Testis (tissue), 3 donors: Measurements from ENCODE around the gene SMIM32. TPM values are rescaled to one million over a fixed set of nuclear protein-coding genes. Genes with fewer than 3 reads are reported as not detected.

Experiments
- DNase-seq: peaks from one replicate; pipeline ENCODE4 v3.0.0-alpha.2; 2019
- H3K27ac ChIP-seq, 2 donors: fragments of 200-600 bp; sonication (generic); one replicate each; pipeline ENCODE4 v1.5.1; 2019
- H3K27me3 ChIP-seq: fragments of 200-600 bp; sonication (generic); one replicate; pipeline ENCODE4 v1.5.1; 2019
- H3K36me3 ChIP-seq: fragments of 200-600 bp; sonication (generic); one replicate; pipeline ENCODE4 v1.5.1; 2017; ENCODE audit warnings: low read depth; ENCODE audit errors: missing control alignments
- H3K4me1 ChIP-seq: fragments of 200-600 bp; sonication (generic); one replicate; pipeline ENCODE4 v1.5.1; 2019
- H3K4me3 ChIP-seq, 2 donors: fragments of 200-600 bp; sonication (generic); one replicate each; pipeline ENCODE4 v1.5.1; 2017 to 2019
- H3K9me3 ChIP-seq: fragments of 200-600 bp; sonication (generic); one replicate; pipeline ENCODE4 v1.5.1; 2017
- POLR2A ChIP-seq: fragments of 450-650 bp; IDR thresholded peaks from one replicate; pipeline ENCODE4 v1.6.1; 2017; ENCODE audit warnings: antibody characterized with exemption, mild to moderate bottlenecking, moderate library complexity
- WGBS, 2 donors: methylation state at CpG; one replicate each; pipeline ENCODE4 v1.1.5; 2018; 5-methylcytosine and 5-hydroxymethylcytosine counted together
- intact Hi-C: fragments of 100-400 bp; cut with DNase I; formaldehyde crosslinking; loops from one replicate; pipeline ENCODE4 v1.15.1; 2023; ENCODE audit warnings: low total_unique reads
- polyA plus RNA-seq: library from polyadenylated mRNA; stranded (reverse); fragments of 350-450 nt; fragmentation: Illumina TruSeq; extraction: RNeasy Lipid Tissue Mini Kit (QIAGEN cat#74804); gene quantifications from one replicate; pipeline ENCODE4 v1.2.3, GENCODE V29; 2014; ENCODE audit warnings: low read depth, low replicate concordance; ENCODE audit not compliant: insufficient read depth
- total RNA-seq, 2 donors: library from RNA; depleted of rRNA; stranded (reverse); fragments of >200 nt; gene quantifications; one replicate each; pipeline ENCODE4 v1.2.3, GENCODE V29; 2016
- TF ChIP-seq, protein P1 (sequence below), 3 experiments: fragments of 450-650 bp in 2 of 3; fragments of 200-600 bp in 1 of 3; sonication (generic) in 1 of 3; IDR thresholded peaks; one replicate each; pipeline ENCODE4 v1.5.1; 2016 to 2019; ENCODE audit warnings: antibody characterized with exemption in 3 of 3, mild to moderate bottlenecking in 2 of 3, moderate library complexity in 1 of 3

Gene SMIM32
- total and polyA plus RNA-seq, 3 donors from 2014 or later = 0.50 TPM; not detected in 2

- no peaks in the 10 kb centered on the region for H3K27me3 ChIP-seq
- no peak for DNase-seq
- TF ChIP-seq, protein P1, sequence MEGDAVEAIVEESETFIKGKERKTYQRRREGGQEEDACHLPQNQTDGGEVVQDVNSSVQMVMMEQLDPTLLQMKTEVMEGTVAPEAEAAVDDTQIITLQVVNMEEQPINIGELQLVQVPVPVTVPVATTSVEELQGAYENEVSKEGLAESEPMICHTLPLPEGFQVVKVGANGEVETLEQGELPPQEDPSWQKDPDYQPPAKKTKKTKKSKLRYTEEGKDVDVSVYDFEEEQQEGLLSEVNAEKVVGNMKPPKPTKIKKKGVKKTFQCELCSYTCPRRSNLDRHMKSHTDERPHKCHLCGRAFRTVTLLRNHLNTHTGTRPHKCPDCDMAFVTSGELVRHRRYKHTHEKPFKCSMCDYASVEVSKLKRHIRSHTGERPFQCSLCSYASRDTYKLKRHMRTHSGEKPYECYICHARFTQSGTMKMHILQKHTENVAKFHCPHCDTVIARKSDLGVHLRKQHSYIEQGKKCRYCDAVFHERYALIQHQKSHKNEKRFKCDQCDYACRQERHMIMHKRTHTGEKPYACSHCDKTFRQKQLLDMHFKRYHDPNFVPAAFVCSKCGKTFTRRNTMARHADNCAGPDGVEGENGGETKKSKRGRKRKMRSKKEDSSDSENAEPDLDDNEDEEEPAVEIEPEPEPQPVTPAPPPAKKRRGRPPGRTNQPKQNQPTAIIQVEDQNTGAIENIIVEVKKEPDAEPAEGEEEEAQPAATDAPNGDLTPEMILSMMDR (IDR thresholded peaks at IDR 0.05) = no peak
- no peak for TF ChIP-seq POLR2A
- 86 to 94% methylated on average over 4 of the region's 4 CpGs for WGBS, 2 donors
- no peaks in the 10 kb centered on the region for H3K4me1 ChIP-seq
- no peaks in the 10 kb centered on the region for H3K9me3 ChIP-seq
- H3K4me3 ChIP-seq = no peak overlapping the region
- no peaks in the 10 kb centered on the region for H3K36me3 ChIP-seq
- no peak overlapping the region for H3K27ac ChIP-seq
- intact Hi-C loops = no loop called here
Measured at GRCh38 chr5:136215812-136216211, 22.9 kb upstream of the SMIM32 start.

DNA sequence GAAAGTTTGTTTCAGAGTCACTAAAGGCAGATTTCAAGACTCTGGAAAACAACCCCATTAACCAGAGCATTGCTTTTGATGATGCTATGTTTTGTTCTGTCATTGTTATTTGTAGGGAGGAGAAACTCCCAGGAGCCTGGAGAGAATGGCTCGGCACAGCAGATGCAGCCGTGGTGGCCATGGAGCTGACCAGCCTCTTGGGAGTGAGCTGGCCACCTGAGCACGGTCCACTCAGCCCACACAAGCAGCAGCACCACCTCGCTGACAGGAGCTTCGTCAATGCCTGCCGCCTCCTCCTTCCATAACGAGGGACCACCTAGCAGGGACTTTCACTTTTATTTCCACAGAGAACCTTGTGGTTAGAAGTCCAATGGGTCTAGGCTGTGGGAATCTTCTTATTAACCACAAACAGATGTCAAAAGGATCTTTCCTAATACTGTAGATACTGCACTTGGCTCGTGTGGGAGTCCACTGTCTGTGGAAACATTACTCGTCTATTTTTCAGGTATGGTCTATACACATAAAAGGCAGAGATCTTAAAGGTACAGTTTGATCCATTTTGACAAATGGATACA is 21.0 kb upstream of the SMIM32 start:
- WGBS, 2 donors = 61% methylated on average over 9 of the region's 9 CpGs
- no peak overlapping the region for H3K27ac ChIP-seq
- H3K4me3 ChIP-seq = no peak overlapping the region
- H3K27me3 ChIP-seq = no peaks in the 10 kb centered on the region
- H3K36me3 ChIP-seq = no peaks in the 10 kb centered on the region
- TF ChIP-seq, protein P1 (IDR thresholded peaks at IDR 0.05) = no peak
- TF ChIP-seq POLR2A = no peak
- H3K9me3 ChIP-seq = no peaks in the 10 kb centered on the region
- intact Hi-C loops = no loop called here
- no peaks in the 10 kb centered on the region for H3K4me1 ChIP-seq
- DNase-seq = no peak

GRCh38 chr5:136212252-136212721 is 19.3 kb upstream of the SMIM32 start:
- DNase-seq = peak; percentile 75
- no peak for TF ChIP-seq POLR2A
- TF ChIP-seq, protein P1 (IDR thresholded peaks at IDR 0.05) = peak; percentile 71 to 87 (median 75)
- intact Hi-C loops = no loop called here
- Histone ChIP-seq H3K27ac (no peak overlapping the region), H3K4me3 (no peak overlapping the region), H3K9me3 (no peaks in the 10 kb centered on the region), H3K36me3 (no peaks in the 10 kb centered on the region), H3K4me1 (no peaks in the 10 kb centered on the region), H3K27me3 (no peaks in the 10 kb centered on the region)
- 58 to 61% methylated on average over 10 of the region's 10 CpGs for WGBS, 2 donors

DNA sequence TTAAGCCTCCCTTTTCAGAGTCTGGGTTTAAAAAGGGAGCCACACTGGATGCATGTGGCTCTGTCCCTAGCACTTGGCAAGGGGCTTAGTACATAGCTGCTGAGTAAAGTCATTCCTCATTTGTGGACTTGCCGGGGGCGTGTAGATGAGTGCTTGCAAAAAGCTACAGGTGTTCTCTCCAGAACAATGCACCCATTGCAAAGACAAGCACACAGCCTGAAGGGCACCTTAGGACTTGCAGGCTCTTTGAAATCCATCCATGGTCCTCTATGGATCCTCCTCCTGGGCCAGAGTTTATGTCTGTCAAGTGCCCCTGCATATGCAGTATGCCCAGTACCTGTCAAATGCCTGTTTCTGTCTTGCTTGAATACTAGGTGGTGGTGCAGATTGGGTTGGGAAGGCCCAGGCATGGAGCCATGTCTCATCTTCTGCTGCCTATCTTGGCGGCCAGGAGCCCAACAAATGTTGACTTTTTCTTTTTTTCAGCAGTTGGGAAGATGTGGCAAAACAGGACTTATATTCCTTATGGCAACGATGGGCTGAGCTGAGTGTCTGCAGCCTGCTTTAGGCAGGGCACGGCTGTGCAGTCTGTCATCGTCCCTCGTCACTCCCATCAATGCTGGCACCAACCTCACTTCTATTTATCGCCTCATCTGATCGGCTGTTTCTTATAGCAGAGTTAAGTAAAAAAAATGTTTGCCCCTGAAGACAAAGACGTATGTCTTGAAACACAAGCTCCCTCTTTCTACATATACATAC is 18.5 kb upstream of the SMIM32 start:
- Histone ChIP-seq H3K9me3 (no peaks in the 10 kb centered on the region), H3K36me3 (no peaks in the 10 kb centered on the region), H3K27me3 (no peaks in the 10 kb centered on the region), H3K4me3 (no peak overlapping the region), H3K4me1 (no peaks in the 10 kb centered on the region), H3K27ac (no peak overlapping the region)
- no peak for DNase-seq
- intact Hi-C loops = no loop called here
- TF ChIP-seq, protein P1 (IDR thresholded peaks at IDR 0.05) = no peak
- no peak for TF ChIP-seq POLR2A
- 82 to 87% methylated on average over 10 of the region's 10 CpGs for WGBS, 2 donors
